H1 (cell line): Measurements from ENCODE around the gene ABCG1. TPM values are rescaled to one million over a fixed set of nuclear protein-coding genes. Genes with fewer than 3 reads are reported as not detected.

Experiments used
- CTCF ChIA-PET: fragments of 300-600 bp; sonication (Branson Sonifier 250); formaldehyde crosslinking; loops from one replicate; lab custom pipeline; 2021; ENCODE audit not compliant: partially characterized antibody; lab: Charles Lee
- POLR2A ChIA-PET: fragments of 300-600 bp; sonication (Branson Sonifier 250); formaldehyde crosslinking; loops from one replicate; lab custom pipeline; 2021; ENCODE audit warnings: inconsistent platforms; ENCODE audit not compliant: partially characterized antibody; lab: Charles Lee
- DNase-seq, 2 experiments: peaks; one replicate each; pipeline versions ENCODE4 v3.0.0 to v3.0.0-alpha.2; 2010 to 2022; ENCODE audit warnings: low spot score in 2 of 2, low read depth in 1 of 2, mixed read lengths in 1 of 2
- FAIRE-seq: peaks from 2 replicates; lab custom pipeline; 2011; peaks lifted over from hg19 to GRCh38; lab: Jason Lieb, UNC
- H2AFZ ChIP-seq: 2 replicates; pipeline ENCODE4 v1.8.1; 2012; ENCODE audit warnings: low read length, inconsistent platforms
- H2AK5ac ChIP-seq: 2 replicates; pipeline ENCODE4 v1.6.1; 2013; ENCODE audit warnings: low read depth, low read length
- H2BK120ac ChIP-seq: replicated peaks from 2 replicates; pipeline ENCODE3; 2013; ENCODE audit warnings: low read depth, low read length, inconsistent platforms
- H2BK12ac ChIP-seq: 2 replicates; pipeline ENCODE4 v1.6.1; 2013; ENCODE audit warnings: low read depth, low read length
- H2BK15ac ChIP-seq: 2 replicates; pipeline ENCODE4 v1.6.1; 2013; ENCODE audit warnings: low read length
- H2BK20ac ChIP-seq: 2 replicates; pipeline ENCODE4 v1.6.1; 2013; ENCODE audit warnings: low read length
- H2BK5ac ChIP-seq: 2 replicates; pipeline ENCODE4 v1.6.1; 2013; ENCODE audit warnings: low read depth, low read length
- H3K14ac ChIP-seq: 2 replicates; pipeline ENCODE4 v1.6.1; 2013; ENCODE audit warnings: inconsistent platforms; ENCODE audit not compliant: insufficient read length
- H3K18ac ChIP-seq: 2 replicates; pipeline ENCODE4 v1.6.1; 2013; ENCODE audit warnings: low read length; ENCODE audit errors: extremely low read depth
- H3K23ac ChIP-seq: 2 replicates; pipeline ENCODE4 v1.6.1; 2013; ENCODE audit warnings: inconsistent platforms; ENCODE audit not compliant: insufficient read length
- H3K23me2 ChIP-seq: 2 replicates; pipeline ENCODE4 v1.6.1; 2013; ENCODE audit warnings: low read depth, low read length
- H3K27ac ChIP-seq: 2 replicates; pipeline ENCODE4 v1.6.1; 2011; ENCODE audit warnings: low read depth, low read length, inconsistent platforms
- H3K27me3 ChIP-seq, 4 experiments: replicated peaks in 1 of 4; 1 replicate in 1 of 4; 2 replicates in 3 of 4; pipeline versions ENCODE4 v1.6.1 to v1.8.1; 2011 to 2013; ENCODE audit warnings: low read length in 3 of 4, mild to moderate bottlenecking in 3 of 4, inconsistent platforms in 2 of 4, mixed read lengths in 2 of 4, moderate library complexity in 1 of 4; ENCODE audit not compliant: control insufficient read depth in 3 of 4, insufficient read depth in 3 of 4; ENCODE audit errors: extremely low read depth in 1 of 4
- H3K36me3 ChIP-seq, 4 experiments: 2 replicates each; pipeline versions ENCODE4 v1.6.1 to v1.8.1; 2011 to 2013; ENCODE audit warnings: mild to moderate bottlenecking in 4 of 4, low read length in 3 of 4, moderate library complexity in 2 of 4, control low read depth in 1 of 4, inconsistent platforms in 1 of 4; ENCODE audit not compliant: insufficient read depth in 4 of 4, control insufficient read depth in 2 of 4
- H3K4ac ChIP-seq: replicated peaks from 2 replicates; pipeline ENCODE3; 2013; ENCODE audit warnings: low read length, low read depth, mixed read lengths, inconsistent platforms; ENCODE audit not compliant: insufficient read length
- H3K4me1 ChIP-seq, 4 experiments: replicated peaks in 1 of 4; 1 replicate in 1 of 4; 2 replicates in 3 of 4; pipeline versions ENCODE4 v1.6.1 to v1.8.1; 2011 to 2013; ENCODE audit warnings: low read length in 3 of 4, inconsistent platforms in 2 of 4, mixed read lengths in 1 of 4; ENCODE audit not compliant: insufficient read depth in 4 of 4, control insufficient read depth in 3 of 4
- H3K4me2 ChIP-seq, 2 experiments: 2 replicates each; pipeline versions ENCODE4 v1.6.1 to v1.8.1; 2011 to 2013; ENCODE audit warnings: low read depth in 2 of 2, low read length in 2 of 2, control low read depth in 1 of 2, inconsistent platforms in 1 of 2, mild to moderate bottlenecking in 1 of 2; ENCODE audit not compliant: insufficient read depth in 1 of 2
- H3K4me3 ChIP-seq, 4 experiments: fragments of 200-600, 300-600 bp in 1 of 4; sonication (generic), shearing (Covaris generic), sonication (Bioruptor Twin) in 1 of 4; 2 replicates each; pipeline versions ENCODE4 v1.5.1 to v1.8.1; 2011 to 2016; ENCODE audit warnings: low read length in 4 of 4, low read depth in 3 of 4, control low read depth in 2 of 4, inconsistent platforms in 2 of 4, mild to moderate bottlenecking in 2 of 4, mixed read lengths in 1 of 4, moderate library complexity in 1 of 4; ENCODE audit not compliant: insufficient read depth in 2 of 4; ENCODE audit errors: extremely low read depth in 1 of 4
- H3K56ac ChIP-seq: replicated peaks from 2 replicates; pipeline ENCODE3; 2013; ENCODE audit warnings: low read depth, mild to moderate bottlenecking, mixed read lengths, low read length, inconsistent platforms; ENCODE audit not compliant: insufficient read length
- H3K79me1 ChIP-seq: 2 replicates; pipeline ENCODE4 v1.6.1; 2013; ENCODE audit warnings: low read depth, low read length, control low read depth
- H3K79me2 ChIP-seq, 2 experiments: 2 replicates each; pipeline versions ENCODE4 v1.6.1 to v1.8.1; 2012 to 2013; ENCODE audit warnings: low read length in 2 of 2, mild to moderate bottlenecking in 2 of 2, inconsistent platforms in 1 of 2; ENCODE audit not compliant: insufficient read depth in 2 of 2, control insufficient read depth in 1 of 2
- H3K9ac ChIP-seq, 4 experiments: replicated peaks in 1 of 4; 1 replicate in 1 of 4; 2 replicates in 3 of 4; pipeline versions ENCODE4 v1.6.1 to v1.8.1; 2011 to 2013; ENCODE audit warnings: low read depth in 3 of 4, low read length in 3 of 4, control low read depth in 2 of 4, mild to moderate bottlenecking in 2 of 4, moderate library complexity in 2 of 4, inconsistent platforms in 1 of 4; ENCODE audit errors: extremely low read depth in 1 of 4
- H3K9me3 ChIP-seq, 2 experiments: 2 replicates each; pipeline versions ENCODE4 v1.6.1 to v1.8.1; 2012 to 2013; ENCODE audit warnings: mild to moderate bottlenecking in 2 of 2, moderate library complexity in 2 of 2, control low read depth in 1 of 2, inconsistent platforms in 1 of 2, low read depth in 1 of 2, low read length in 1 of 2, mixed read lengths in 1 of 2; ENCODE audit not compliant: insufficient read depth in 2 of 2
- H4K20me1 ChIP-seq, 2 experiments: replicated peaks in 1 of 2; 2 replicates each; pipeline versions ENCODE3 to v1.8.1; 2011 to 2013; ENCODE audit warnings: inconsistent platforms in 2 of 2, low read length in 2 of 2, mild to moderate bottlenecking in 1 of 2; ENCODE audit not compliant: insufficient read depth in 2 of 2, control insufficient read depth in 1 of 2
- H4K5ac ChIP-seq: 2 replicates; pipeline ENCODE4 v1.6.1; 2013; ENCODE audit warnings: low read length, low read depth, mixed read lengths, inconsistent platforms; ENCODE audit not compliant: insufficient read length
- H4K8ac ChIP-seq: 2 replicates; pipeline ENCODE4 v1.8.0; 2013; ENCODE audit warnings: mild to moderate bottlenecking, moderate library complexity, low read length, inconsistent platforms; ENCODE audit not compliant: insufficient read depth; ENCODE audit errors: extremely low read depth
- H4K91ac ChIP-seq: replicated peaks from 2 replicates; pipeline ENCODE3; 2013; ENCODE audit warnings: low read length, mixed read lengths, inconsistent platforms; ENCODE audit not compliant: insufficient read length
- CTCF ChIP-seq, 3 experiments: IDR thresholded peaks; 1 replicate in 2 of 3; 2 replicates in 1 of 3; pipeline versions ENCODE4 v1.5.1 to v1.6.1; 2011; ENCODE audit warnings: low read length in 3 of 3, mild to moderate bottlenecking in 3 of 3, inconsistent platforms in 2 of 3, low read depth in 1 of 3, moderate library complexity in 1 of 3; ENCODE audit not compliant: insufficient read depth in 1 of 3; ENCODE audit errors: control extremely low read depth in 1 of 3
- POLR2AphosphoS5 ChIP-seq: IDR thresholded peaks from 2 replicates; pipeline ENCODE4 v1.6.1; 2011; ENCODE audit warnings: low read depth, low read length
- POU5F1 ChIP-seq: IDR thresholded peaks from 2 replicates; pipeline ENCODE4 v1.6.1; 2011; ENCODE audit warnings: low read depth, mild to moderate bottlenecking, low read length, moderate library complexity
- RAD21 ChIP-seq, 2 experiments: IDR thresholded peaks in 1 of 2; conservative IDR thresholded peaks in 1 of 2; 2 replicates each; pipeline ENCODE4 v1.6.1; 2011; ENCODE audit warnings: low read depth in 2 of 2, low read length in 2 of 2, improper control_type of control experiment in 1 of 2, inconsistent platforms in 1 of 2, mild to moderate bottlenecking in 1 of 2, moderate library complexity in 1 of 2
- SUZ12 ChIP-seq: fragments of 200-600 bp; sonication (generic); IDR thresholded peaks from 2 replicates; pipeline ENCODE4 v1.6.1; 2012; ENCODE audit warnings: mild to moderate bottlenecking, inconsistent platforms, low read length, moderate library complexity, mixed read lengths
- WGBS, 2 experiments: shearing (Covaris generic) in 1 of 2; methylation state at CpG; one replicate each; pipeline versions ENCODE4 v1.1.6 to v1.1.7; 2013 to 2015; ENCODE audit warnings: low lambda C conversion rate in 2 of 2, mixed read lengths in 2 of 2, inconsistent platforms in 1 of 2, low coverage in 1 of 2, missing lambda C conversion rate in 1 of 2; ENCODE audit not compliant: insufficient replicate concordance in 2 of 2, insufficient coverage in 1 of 2, insufficient read length in 1 of 2; ENCODE audit errors: extremely low coverage in 1 of 2, missing lambda C conversion rate in 1 of 2; 5-methylcytosine and 5-hydroxymethylcytosine counted together
- polyA plus RNA-seq, 7 experiments: library from polyadenylated mRNA; depleted of rRNA in 3 of 7; stranded (reverse) in 5 of 7; unstranded in 2 of 7; fragments of >200 nt in 5 of 7; fragments of 200-250 nt in 2 of 7; gene quantifications; 1 replicate in 5 of 7; 2 replicates in 1 of 7; 4 replicates in 1 of 7; pipeline versions ENCODE4 v1.2.1 to v1.2.3, GENCODE V29; 2011 to 2013; ENCODE audit warnings: missing spikeins in 2 of 7, mixed read lengths in 2 of 7
- total RNA-seq: library from RNA; stranded (reverse); fragmentation: NEBNext Ultra II Directional; extraction: Animal tissue kit (Norgen Biotek cat#: 25700); gene quantifications from 2 replicates; pipeline ENCODE4 v1.2.1, GENCODE V29; 2021

ABCG1 gene
- total and polyA plus RNA-seq, 2 of the 8 experiments (the other 6 are each of a cell fraction or from before 2014, with no cell fraction given): 2.1 to 4.0 TPM

- TF ChIP-seq SUZ12: no peak
- TF ChIP-seq POLR2AphosphoS5: no peak
- TF ChIP-seq CTCF (IDR thresholded peaks at IDR 0.05; ENCODE audit: control extremely low read depth in 1 of 3, insufficient read depth in 1 of 3, low read depth in 1 of 3, low read length in 3 of 3): no peak
- no peak for TF ChIP-seq RAD21 (IDR thresholded peaks at IDR 0.05 in 1 of 2, conservative IDR thresholded peaks at IDR 0.05 in 1 of 2; ENCODE audit: low read depth in 2 of 2, low read length in 2 of 2)
- no peak for TF ChIP-seq POU5F1
- TF ChIP-seq, all 59 proteins: peak for 0
- Histone ChIP-seq H3K4me2 (no peak overlapping the region), H2AFZ (no peak overlapping the region), H2BK12ac (no peak overlapping the region), H2BK20ac (no peak overlapping the region), H2AK5ac (no peak overlapping the region), H4K8ac (no peak overlapping the region), H3K9ac (no peak overlapping the region), H3K4me1 (no peaks in the 10 kb centered on the region), H3K14ac (no peak overlapping the region), H4K5ac (no peak overlapping the region), H3K4ac (no peak overlapping the region), H3K23me2 (peaks cover 11% of the 10 kb centered on the region; the same call in 1 of the 2 replicates), H3K9me3 (no peaks in the 10 kb centered on the region), H3K27me3 (no peaks in the 10 kb centered on the region), H3K56ac (peak overlapping the region; percentile 99), H3K23ac (no peak overlapping the region), H2BK120ac (no peak overlapping the region), H4K20me1 (peaks cover 0 to 10% of the 10 kb centered on the region in 2 experiments), H3K4me3 (no peak overlapping the region), H3K79me1 (no peaks in the 10 kb centered on the region), H2BK5ac (no peak overlapping the region), H3K18ac (no peak overlapping the region), H2BK15ac (no peak overlapping the region), H3K27ac (no peak overlapping the region), H4K91ac (no peak overlapping the region), H3K36me3 (no peaks in the 10 kb centered on the region; a peak in 1 of 8 replicates), H3K79me2 (no peaks in the 10 kb centered on the region)
- DNase-seq (no peak), FAIRE-seq (no peak)
- ChIA-PET POLR2A (interaction anchor here (1.0 kb wide), 1 partner anchor 26 kb away, joined by 3 read pairs; no protein-coding TSS in a partner anchor), CTCF (interaction anchor here (0.9 to 1.6 kb wide), 5 partner anchors 8 to 127 kb away, joined by 3 to 5 read pairs (median 3); no protein-coding TSS in a partner anchor)
- 88% methylated on average over 4 of the region's 4 CpGs; no CpG with 5 or more reads in 1 of the 2 experiments for WGBS, 2 experiments
These were observed 36.1 kb upstream of the ABCG1 start for GRCh38 chr21:42182713-42183371.
